IMR-90 (cell line): ENCODE measurements around the gene MINDY1. TPM values are rescaled to one million over a fixed set of nuclear protein-coding genes. Genes with fewer than 3 reads are reported as not detected.

ENCODE experiments used
- ATAC-seq: fragments of 200-7000 bp; cut with Tn5 transposase; 2 replicates; pipeline ENCODE4 v1.9.1; 2020; ENCODE audit warnings: low read depth, mild to moderate bottlenecking, moderate library complexity
- BruUV-seq: library from RNA; stranded (reverse); fragments of 400-500 nt; replicated peaks from 2 replicates; lab custom pipeline; 2021; lab: Mats Ljungman, UMichigan
- CTCF ChIA-PET: fragments of 300-600 bp; formaldehyde crosslinking; extraction: SDS; loops from one replicate; lab custom pipeline; 2021; ENCODE audit warnings: antibody characterized with exemption; lab: Yijun Ruan, JAX
- POLR2A ChIA-PET: fragments of 300-600 bp; sonication (Branson Sonifier 250); formaldehyde crosslinking; loops from one replicate; lab custom pipeline; 2022; ENCODE audit warnings: antibody characterized with exemption; ENCODE audit not compliant: unreplicated experiment; lab: Charles Lee
- DNase-seq: peaks from one replicate; pipeline ENCODE4 v3.0.0; 2013
- H2AFZ ChIP-seq: replicated peaks from 2 replicates; pipeline ENCODE3; 2013; ENCODE audit warnings: low read length, mild to moderate bottlenecking; ENCODE audit not compliant: poor library complexity
- H2AK5ac ChIP-seq: 2 replicates; pipeline ENCODE4 v1.6.1; 2013; ENCODE audit warnings: low read depth, low read length, inconsistent platforms
- H2AK9ac ChIP-seq: replicated peaks from 2 replicates; pipeline ENCODE3; 2013; ENCODE audit warnings: mild to moderate bottlenecking, low read depth, low read length, moderate library complexity; ENCODE audit not compliant: poor library complexity
- H2BK120ac ChIP-seq: 2 replicates; pipeline ENCODE4 v1.6.1; 2013; ENCODE audit warnings: low read depth, low read length, inconsistent platforms
- H2BK15ac ChIP-seq: 3 replicates; pipeline ENCODE4 v1.6.1; 2013; ENCODE audit warnings: low read depth, low read length, inconsistent platforms
- H2BK20ac ChIP-seq: 2 replicates; pipeline ENCODE4 v1.6.1; 2013; ENCODE audit warnings: low read depth, mild to moderate bottlenecking, inconsistent platforms, low read length, moderate library complexity
- H2BK5ac ChIP-seq: 2 replicates; pipeline ENCODE4 v1.6.1; 2013; ENCODE audit warnings: mild to moderate bottlenecking, low read depth, low read length, inconsistent platforms; ENCODE audit not compliant: poor library complexity, severe bottlenecking
- H3K14ac ChIP-seq: replicated peaks from 2 replicates; pipeline ENCODE4 v1.6.1; 2013; ENCODE audit warnings: low read depth, low read length, inconsistent platforms
- H3K18ac ChIP-seq: 2 replicates; pipeline ENCODE4 v1.6.1; 2013; ENCODE audit warnings: low read depth, low read length, control low read depth
- H3K23ac ChIP-seq: 2 replicates; pipeline ENCODE4 v1.6.1; 2013; ENCODE audit warnings: low read depth, low read length, inconsistent platforms
- H3K27ac ChIP-seq: 2 replicates; pipeline ENCODE4 v1.5.1; 2013; ENCODE audit warnings: mild to moderate bottlenecking, control low read depth, low read length; ENCODE audit not compliant: insufficient read depth
- H3K27me3 ChIP-seq: 2 replicates; pipeline ENCODE4 v1.6.1; 2013; ENCODE audit warnings: low read length; ENCODE audit not compliant: control insufficient read depth, insufficient read depth
- H3K36me3 ChIP-seq: 2 replicates; pipeline ENCODE4 v1.6.1; 2013; ENCODE audit warnings: low read length, mixed read lengths; ENCODE audit not compliant: control insufficient read depth, insufficient read depth
- H3K4ac ChIP-seq: 2 replicates; pipeline ENCODE4 v1.6.1; 2013; ENCODE audit warnings: low read depth, low read length, inconsistent platforms
- H3K4me1 ChIP-seq: 2 replicates; pipeline ENCODE4 v1.6.1; 2013; ENCODE audit warnings: low read length, mixed read lengths; ENCODE audit not compliant: control insufficient read depth, insufficient read depth
- H3K4me2 ChIP-seq: 2 replicates; pipeline ENCODE4 v1.6.1; 2013; ENCODE audit warnings: low read depth, mild to moderate bottlenecking, control low read depth, low read length, moderate library complexity
- H3K4me3 ChIP-seq: 2 replicates; pipeline ENCODE4 v1.5.1; 2013; ENCODE audit warnings: low read depth, mild to moderate bottlenecking, control low read depth, low read length, moderate library complexity; ENCODE audit not compliant: insufficient read depth
- H3K56ac ChIP-seq: 2 replicates; pipeline ENCODE4 v1.6.1; 2013; ENCODE audit warnings: low read length, inconsistent platforms; ENCODE audit not compliant: insufficient read depth; ENCODE audit errors: extremely low read depth
- H3K79me1 ChIP-seq, 2 experiments: 2 replicates each; pipeline ENCODE4 v1.6.1; 2013; ENCODE audit warnings: low read length in 2 of 2, inconsistent platforms in 1 of 2, low read depth in 1 of 2
- H3K9ac ChIP-seq: 2 replicates; pipeline ENCODE4 v1.6.1; 2013; ENCODE audit warnings: low read depth, low read length, control low read depth
- H3K9me1 ChIP-seq: 2 replicates; pipeline ENCODE4 v1.6.1; 2013; ENCODE audit warnings: low read length, inconsistent platforms; ENCODE audit not compliant: insufficient read depth
- H3K9me3 ChIP-seq: 2 replicates; pipeline ENCODE4 v1.6.1; 2013; ENCODE audit warnings: low read length; ENCODE audit not compliant: control insufficient read depth, insufficient read depth
- H4K20me1 ChIP-seq: 2 replicates; pipeline ENCODE4 v1.6.1; 2013; ENCODE audit warnings: low read length, inconsistent platforms; ENCODE audit not compliant: insufficient read depth
- H4K5ac ChIP-seq: 2 replicates; pipeline ENCODE4 v1.6.1; 2013; ENCODE audit warnings: mild to moderate bottlenecking, low read depth, low read length, control low read depth
- H4K8ac ChIP-seq, 2 experiments: 2 replicates each; pipeline ENCODE4 v1.6.1; 2013; ENCODE audit warnings: low read depth in 2 of 2, low read length in 2 of 2, control low read depth in 1 of 2, inconsistent platforms in 1 of 2
- H4K91ac ChIP-seq: 2 replicates; pipeline ENCODE4 v1.6.1; 2013; ENCODE audit warnings: low read depth, low read length, inconsistent platforms; ENCODE audit not compliant: insufficient read depth
- BHLHE40 ChIP-seq: fragments of 150-350 bp; IDR thresholded peaks from 2 replicates; pipeline ENCODE4 v1.6.1; 2016; ENCODE audit warnings: mild to moderate bottlenecking, low read depth, low read length
- CHD1 ChIP-seq: IDR thresholded peaks from 2 replicates; pipeline ENCODE4 v1.6.1; 2012; ENCODE audit warnings: low read depth, low read length, improper control_type of control experiment
- CTCF ChIP-seq: conservative IDR thresholded peaks from 2 replicates; pipeline ENCODE4 v1.5.1; 2012; ENCODE audit warnings: mild to moderate bottlenecking, low read depth, low read length, improper control_type of control experiment
- FOS ChIP-seq: fragments of 150-350 bp; IDR thresholded peaks from 2 replicates; pipeline ENCODE4 v1.6.1; 2016; ENCODE audit warnings: low read depth, low read length
- MAFK ChIP-seq: IDR thresholded peaks from 2 replicates; pipeline ENCODE4 v1.6.1; 2012; ENCODE audit warnings: low read depth, low read length, improper control_type of control experiment
- MXI1 ChIP-seq: IDR thresholded peaks from 2 replicates; pipeline ENCODE4 v1.6.1; 2012; ENCODE audit warnings: low read depth, mild to moderate bottlenecking, low read length, moderate library complexity, borderline replicate concordance
- RCOR1 ChIP-seq: IDR thresholded peaks from 2 replicates; pipeline ENCODE4 v1.6.1; 2012; ENCODE audit warnings: mild to moderate bottlenecking, low read length, improper control_type of control experiment; ENCODE audit not compliant: insufficient replicate concordance
- USF2 ChIP-seq: fragments of 150-350 bp; IDR thresholded peaks from 2 replicates; pipeline ENCODE4 v1.6.1; 2017; ENCODE audit warnings: mild to moderate bottlenecking, antibody characterized with exemption, low read length, low read depth
- WGBS, 2 experiments: methylation state at CpG; one replicate each; pipeline versions ENCODE4 v1.1.5 to v1.1.7; 2013; ENCODE audit warnings: missing lambda C conversion rate in 2 of 2; ENCODE audit not compliant: insufficient read length in 1 of 2; ENCODE audit errors: extremely low coverage in 2 of 2; 5-methylcytosine and 5-hydroxymethylcytosine counted together
- dilution Hi-C: fragments of 300-500 bp; cut with HindIII; formaldehyde crosslinking; loops from one replicate; pipeline ENCODE4 v1.14.3; 2018; ENCODE audit warnings: low sequenced_read_pairs; ENCODE audit not compliant: unreplicated experiment
- in situ Hi-C: fragments of 300-500 bp; cut with MboI; formaldehyde crosslinking; loops from 3 replicates; pipeline ENCODE4 v1.14.3; 2019; ENCODE audit warnings: low sequenced_read_pairs, inconsistent platforms, mixed read lengths
- intact Hi-C: fragments of 100-400 bp; cut with micrococcal nuclease; formaldehyde crosslinking; loops from 2 replicates; pipeline ENCODE4 v1.10.0; 2022
- polyA plus RNA-seq, 3 experiments: library from polyadenylated mRNA; depleted of rRNA; stranded (reverse); fragments of >200 nt; gene quantifications; 2 replicates each; pipeline ENCODE4 v1.2.3, GENCODE V29; 2012; ENCODE audit warnings: low replicate concordance in 1 of 3
- total RNA-seq: library from RNA; depleted of rRNA; stranded (reverse); fragments of >200 nt; gene quantifications from 2 replicates; pipeline ENCODE4 v1.2.3, GENCODE V29; 2012
- TF ChIP-seq, protein P1 (sequence below): fragments of 150-350 bp; IDR thresholded peaks from 2 replicates; pipeline ENCODE4 v1.6.1; 2016; ENCODE audit warnings: low read depth, mild to moderate bottlenecking, low read length, moderate library complexity, borderline replicate concordance

The MINDY1 gene
- total and polyA plus RNA-seq, 2 of the 4 experiments (the other 2 are of a cell fraction), result 6.6 to 7.3 TPM

GRCh38 chr1:151005729-151006319 is 878 bp downstream of the MINDY1 start:
- WGBS, 2 experiments, result no CpG with 5 or more reads among the region's 4 CpGs
- H2AFZ ChIP-seq, result peak overlapping the region; percentile 93
- H3K27ac ChIP-seq, result peak overlapping the region; percentile 80
- no peak overlapping the region for H2BK20ac ChIP-seq
- peaks cover 11 to 40% of the 10 kb centered on the region in 2 experiments for H3K79me1 ChIP-seq
- CTCF ChIA-PET, result interaction anchor here (0.5 to 2.3 kb wide), 7 partner anchors 9 to 628 kb away, joined by 3 to 24 read pairs (median 6); partner anchors contain the start of gene ANXA9
- H3K27me3 ChIP-seq, result no peaks in the 10 kb centered on the region
- H4K91ac ChIP-seq, result peak overlapping the region; percentile 76
- ATAC-seq, result no peak
- BruUV-seq, result no TSS peak
- dilution Hi-C loops (no loop called here), intact Hi-C loops (loop anchor here (5.0 to 10.0 kb wide), 2 partner anchors 56 to 441 kb away; partner anchors contain the start of gene MLLT11), in situ Hi-C loops (no loop called here)
- no peaks in the 10 kb centered on the region for H3K9me3 ChIP-seq
- no peak overlapping the region for H3K56ac ChIP-seq
- H3K23ac ChIP-seq, result peak overlapping the region; percentile 83; the same call in 1 of the 2 replicates
- H3K18ac ChIP-seq, result peak overlapping the region; percentile 62
- H2AK5ac ChIP-seq, result peak overlapping the region; percentile 37; the same call in 1 of the 2 replicates
- peaks cover 11% of the 10 kb centered on the region for H3K9me1 ChIP-seq
- H3K4ac ChIP-seq, result peak overlapping the region; percentile 82
- peak overlapping the region; percentile 82 for H2AK9ac ChIP-seq
- H3K4me3 ChIP-seq, result peak overlapping the region; percentile 47
- peak overlapping the region; percentile 82; the same call in 1 of the 2 replicates for H2BK120ac ChIP-seq
- H2BK15ac ChIP-seq, result no peak overlapping the region; the same call in 1 of the 3 replicates
- peak overlapping the region; percentile 75 for H2BK5ac ChIP-seq
- peak overlapping the region; percentile 70; the same call in 1 of the 2 replicates for H4K5ac ChIP-seq
- no peaks in the 10 kb centered on the region for H4K20me1 ChIP-seq
- H3K14ac ChIP-seq, result peak overlapping the region; percentile 87
- TF ChIP-seq CHD1 (no peak), MXI1 (no peak), MAFK (no peak), FOS (no peak), RCOR1 (no peak), BHLHE40 (no peak), USF2 (no peak), CTCF (no peak)
- TF ChIP-seq, protein P1, sequence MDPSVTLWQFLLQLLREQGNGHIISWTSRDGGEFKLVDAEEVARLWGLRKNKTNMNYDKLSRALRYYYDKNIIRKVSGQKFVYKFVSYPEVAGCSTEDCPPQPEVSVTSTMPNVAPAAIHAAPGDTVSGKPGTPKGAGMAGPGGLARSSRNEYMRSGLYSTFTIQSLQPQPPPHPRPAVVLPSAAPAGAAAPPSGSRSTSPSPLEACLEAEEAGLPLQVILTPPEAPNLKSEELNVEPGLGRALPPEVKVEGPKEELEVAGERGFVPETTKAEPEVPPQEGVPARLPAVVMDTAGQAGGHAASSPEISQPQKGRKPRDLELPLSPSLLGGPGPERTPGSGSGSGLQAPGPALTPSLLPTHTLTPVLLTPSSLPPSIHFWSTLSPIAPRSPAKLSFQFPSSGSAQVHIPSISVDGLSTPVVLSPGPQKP, result no peak
- peak overlapping the region; percentile 79 for H3K4me2 ChIP-seq
- H3K4me1 ChIP-seq, result peaks cover 8% of the 10 kb centered on the region
- POLR2A ChIA-PET, result interaction anchor here (1.0 kb wide), 1 partner anchor 42 kb away, joined by 4 read pairs; the partner anchor contains the start of gene C1orf56
- peak overlapping the region; percentile 88 for H3K9ac ChIP-seq
- peaks cover 9% of the 10 kb centered on the region; the same call in 1 of the 2 replicates for H3K36me3 ChIP-seq
- DNase-seq, result no peak
- peak overlapping the region; percentile 57 to 81 for H4K8ac ChIP-seq
